Measurements from ENCODE around the gene HHATL.

DNA sequence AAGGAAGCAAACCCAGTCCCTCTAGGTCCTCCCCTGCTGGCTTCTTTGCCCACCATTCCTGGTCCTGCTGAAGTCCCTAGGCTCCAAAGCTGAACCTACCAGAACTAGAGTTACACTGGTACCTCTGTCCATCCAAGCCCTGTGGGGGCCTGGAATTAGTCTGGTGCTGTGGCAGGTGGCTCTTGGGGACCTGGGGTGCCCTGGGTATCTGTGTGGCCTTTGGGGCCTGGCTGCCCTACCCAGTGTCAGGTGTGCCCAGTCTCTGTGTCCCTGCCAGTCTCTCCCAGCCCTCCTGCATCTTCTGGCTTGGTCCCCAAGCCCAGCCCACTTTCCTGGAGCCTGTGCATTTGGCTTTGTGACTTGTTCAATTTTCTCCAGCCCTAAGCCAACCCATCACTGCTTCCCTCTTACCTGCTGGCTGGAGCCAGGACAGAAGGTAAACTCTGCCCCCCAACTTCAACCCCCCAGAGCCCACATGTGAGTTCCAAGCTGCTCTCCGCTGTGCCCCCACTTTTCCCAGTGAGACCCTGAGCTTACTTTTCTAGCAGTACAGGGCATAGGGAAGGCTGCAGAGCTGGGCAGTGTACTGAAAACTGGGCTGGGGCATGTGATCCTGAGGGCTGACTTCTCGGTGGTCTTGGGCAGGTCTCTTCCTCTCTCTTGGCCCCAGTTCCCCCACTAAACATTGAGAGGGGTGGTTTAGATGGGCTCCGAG lies 28.3 kb upstream of the HHATL start:
- TF ChIP-seq, protein P1, sequence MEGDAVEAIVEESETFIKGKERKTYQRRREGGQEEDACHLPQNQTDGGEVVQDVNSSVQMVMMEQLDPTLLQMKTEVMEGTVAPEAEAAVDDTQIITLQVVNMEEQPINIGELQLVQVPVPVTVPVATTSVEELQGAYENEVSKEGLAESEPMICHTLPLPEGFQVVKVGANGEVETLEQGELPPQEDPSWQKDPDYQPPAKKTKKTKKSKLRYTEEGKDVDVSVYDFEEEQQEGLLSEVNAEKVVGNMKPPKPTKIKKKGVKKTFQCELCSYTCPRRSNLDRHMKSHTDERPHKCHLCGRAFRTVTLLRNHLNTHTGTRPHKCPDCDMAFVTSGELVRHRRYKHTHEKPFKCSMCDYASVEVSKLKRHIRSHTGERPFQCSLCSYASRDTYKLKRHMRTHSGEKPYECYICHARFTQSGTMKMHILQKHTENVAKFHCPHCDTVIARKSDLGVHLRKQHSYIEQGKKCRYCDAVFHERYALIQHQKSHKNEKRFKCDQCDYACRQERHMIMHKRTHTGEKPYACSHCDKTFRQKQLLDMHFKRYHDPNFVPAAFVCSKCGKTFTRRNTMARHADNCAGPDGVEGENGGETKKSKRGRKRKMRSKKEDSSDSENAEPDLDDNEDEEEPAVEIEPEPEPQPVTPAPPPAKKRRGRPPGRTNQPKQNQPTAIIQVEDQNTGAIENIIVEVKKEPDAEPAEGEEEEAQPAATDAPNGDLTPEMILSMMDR (IDR thresholded peaks at IDR 0.05; ENCODE audit: low read length) = no peak
- TF ChIP-seq EZH2 (optimal IDR thresholded peaks at IDR 0.05; ENCODE audit: low read depth, low read length) (no peak), EZH2phosphoT487 (IDR thresholded peaks at IDR 0.05; ENCODE audit: low read length) (no peak)
